Parathyroid adenoma (tissue), 2 donors: ENCODE measurements around the gene MBD3L2B.

ENCODE experiments used
- H2AFZ ChIP-seq: fragments of 300-600 bp; sonication (generic); one replicate; pipeline ENCODE4 v1.7.0; 2017; ENCODE audit warnings: antibody characterized with exemption, mild to moderate bottlenecking
- H3K27ac ChIP-seq: fragments of 300-600 bp; sonication (generic); one replicate; pipeline ENCODE4 v1.7.0; 2017
- H3K27me3 ChIP-seq: fragments of 300-600 bp; sonication (generic); one replicate; pipeline ENCODE4 v1.7.0; 2017; ENCODE audit warnings: low read length; ENCODE audit not compliant: control insufficient read depth, insufficient read depth
- H3K36me3 ChIP-seq: fragments of 300-600 bp; sonication (generic); one replicate; pipeline ENCODE4 v1.7.0; 2017; ENCODE audit warnings: low read length; ENCODE audit not compliant: control insufficient read depth, insufficient read depth
- H3K4me1 ChIP-seq: fragments of 300-600 bp; sonication (generic); one replicate; pipeline ENCODE4 v1.7.0; 2017; ENCODE audit warnings: control low read depth
- H3K4me2 ChIP-seq: fragments of 300-600 bp; sonication (generic); one replicate; pipeline ENCODE4 v1.7.0; 2017; ENCODE audit warnings: low read length
- H3K4me3 ChIP-seq: fragments of 300-600 bp; sonication (generic); one replicate; pipeline ENCODE4 v1.7.0; 2017; ENCODE audit warnings: low read depth, low read length
- H3K79me2 ChIP-seq: fragments of 300-600 bp; sonication (generic); one replicate; pipeline ENCODE4 v1.7.0; 2017; ENCODE audit warnings: control low read depth
- H3K9ac ChIP-seq: fragments of 300-600 bp; sonication (generic); one replicate; pipeline ENCODE4 v1.7.0; 2017; ENCODE audit warnings: mild to moderate bottlenecking
- H3K9me3 ChIP-seq: fragments of 300-600 bp; sonication (generic); one replicate; pipeline ENCODE4 v1.7.0; 2017; ENCODE audit warnings: low read length; ENCODE audit not compliant: control insufficient read depth
- CTCF ChIP-seq: fragments of 300-600 bp; sonication (generic); IDR thresholded peaks from one replicate; pipeline ENCODE4 v1.7.0; 2017; ENCODE audit warnings: antibody characterized with exemption, mild to moderate bottlenecking
- donor health status: primary hyperparathyroidism.

MBD3L2B gene

GRCh38 chr19:7000816-7001215 is 20.4 kb downstream of the MBD3L2B start:
- Histone ChIP-seq H3K9ac (no peak overlapping the region), H3K27me3 (no peaks in the 10 kb centered on the region), H3K36me3 (no peaks in the 10 kb centered on the region), H3K27ac (no peak overlapping the region), H3K9me3 (no peaks in the 10 kb centered on the region), H3K79me2 (no peaks in the 10 kb centered on the region), H2AFZ (no peak overlapping the region), H3K4me3 (no peak overlapping the region), H3K4me2 (no peak overlapping the region), H3K4me1 (no peaks in the 10 kb centered on the region)
- TF ChIP-seq CTCF = no peak

GRCh38 chr19:7000333-7000732 is 20.9 kb downstream of the MBD3L2B start:
- no peak for TF ChIP-seq CTCF
- Histone ChIP-seq H3K27me3 (no peaks in the 10 kb centered on the region), H2AFZ (no peak overlapping the region), H3K36me3 (no peaks in the 10 kb centered on the region), H3K4me1 (no peaks in the 10 kb centered on the region), H3K27ac (no peak overlapping the region), H3K9me3 (no peaks in the 10 kb centered on the region), H3K9ac (no peak overlapping the region), H3K4me2 (no peak overlapping the region), H3K4me3 (no peak overlapping the region), H3K79me2 (no peaks in the 10 kb centered on the region)

GRCh38 chr19:6999933-7000332 is 21.3 kb downstream of the MBD3L2B start:
- Histone ChIP-seq H3K79me2 (no peaks in the 10 kb centered on the region), H3K36me3 (no peaks in the 10 kb centered on the region), H3K4me1 (no peaks in the 10 kb centered on the region), H3K9me3 (no peaks in the 10 kb centered on the region), H3K27ac (no peak overlapping the region), H3K4me3 (no peak overlapping the region), H3K9ac (no peak overlapping the region), H3K27me3 (no peaks in the 10 kb centered on the region), H3K4me2 (no peak overlapping the region), H2AFZ (no peak overlapping the region)
- no peak for TF ChIP-seq CTCF

- H3K36me3 ChIP-seq = no peaks in the 10 kb centered on the region
- H3K27ac ChIP-seq = no peak overlapping the region
- no peaks in the 10 kb centered on the region for H3K79me2 ChIP-seq
- H3K27me3 ChIP-seq = no peaks in the 10 kb centered on the region
- no peak overlapping the region for H2AFZ ChIP-seq
- H3K4me2 ChIP-seq = no peak overlapping the region
- H3K4me3 ChIP-seq = no peak overlapping the region
- TF ChIP-seq CTCF = no peak
- no peaks in the 10 kb centered on the region for H3K4me1 ChIP-seq
- H3K9ac ChIP-seq = no peak overlapping the region
- H3K9me3 ChIP-seq = no peaks in the 10 kb centered on the region
Measured at GRCh38 chr19:6997679-6998445, 23.4 kb downstream of the MBD3L2B start.

- Histone ChIP-seq H3K9me3 (no peaks in the 10 kb centered on the region), H3K4me3 (no peak overlapping the region), H3K27me3 (no peaks in the 10 kb centered on the region), H3K4me2 (no peak overlapping the region), H3K27ac (no peak overlapping the region), H3K4me1 (no peaks in the 10 kb centered on the region), H3K9ac (no peak overlapping the region), H3K79me2 (no peaks in the 10 kb centered on the region), H3K36me3 (no peaks in the 10 kb centered on the region), H2AFZ (no peak overlapping the region)
- TF ChIP-seq CTCF = no peak
Measured at GRCh38 chr19:6996810-6997209, 24.4 kb downstream of the MBD3L2B start.
